RPMI7951 (cell line): ENCODE measurements around the gene CBLN1. TPM values are rescaled to one million over a fixed set of nuclear protein-coding genes. Genes with fewer than 3 reads are reported as not detected.

Experiments
- DNase-seq: peaks from one replicate; pipeline ENCODE4 v3.0.0-alpha.2; 2012; ENCODE audit warnings: low read depth
- total RNA-seq: library from RNA; depleted of rRNA; stranded (reverse); fragments of >200 nt; shearing (Covaris generic); gene quantifications from 2 replicates; pipeline ENCODE4 v1.2.3, GENCODE V29; 2014; rRNA removed

Gene CBLN1
- total RNA-seq: not detected in 2 replicates

GRCh38 chr16:49281480-49281842, at the start of gene CBLN1:
Gene CBLN1 (minus strand): TSS chr16:49281838. CDS start chr16:49281465, 373 bp downstream.
- DNase-seq: no peak

GRCh38 chr16:49330562-49331201, 49.0 kb upstream of the CBLN1 start:
- DNase-seq: no peak

GRCh38 chr16:49328325-49328724, 46.7 kb upstream of the CBLN1 start:
- DNase-seq: no peak

GRCh38 chr16:49327466-49327865, 45.8 kb upstream of the CBLN1 start:
- DNase-seq: no peak

GRCh38 chr16:49324703-49325102, 43.1 kb upstream of the CBLN1 start:
- no peak for DNase-seq

- no peak for DNase-seq
Measured at GRCh38 chr16:49315602-49316001, 34.0 kb upstream of the CBLN1 start.

GRCh38 chr16:49312389-49312985, 30.8 kb upstream of the CBLN1 start:
- DNase-seq: no peak

GRCh38 chr16:49311823-49312222, 30.2 kb upstream of the CBLN1 start:
- DNase-seq: no peak

GRCh38 chr16:49307176-49307575, 25.5 kb upstream of the CBLN1 start:
- peak; percentile 2 for DNase-seq

GRCh38 chr16:49305406-49305805, 23.8 kb upstream of the CBLN1 start:
- DNase-seq: no peak

- no peak for DNase-seq
Measured at GRCh38 chr16:49292413-49292812, 10.8 kb upstream of the CBLN1 start.

- no peak for DNase-seq
Measured at GRCh38 chr16:49287572-49287971, 5.9 kb upstream of the CBLN1 start.

GRCh38 chr16:49284962-49285361, 3.3 kb upstream of the CBLN1 start:
- no peak for DNase-seq

GRCh38 chr16:49283376-49284049, 1.9 kb upstream of the CBLN1 start:
- DNase-seq: no peak

GRCh38 chr16:49282690-49283375, 1.2 kb upstream of the CBLN1 start:
- no peak for DNase-seq

GRCh38 chr16:49281843-49282642, 405 bp upstream of the CBLN1 start:
- DNase-seq: peak; percentile 80

GRCh38 chr16:49280841-49281371, 732 bp downstream of the CBLN1 start:
- no peak for DNase-seq

- DNase-seq: peak; percentile 9
Measured at GRCh38 chr16:49280105-49280741, 1.4 kb downstream of the CBLN1 start.

- no peak for DNase-seq
Measured at GRCh38 chr16:49278944-49279725, 2.5 kb downstream of the CBLN1 start.

- no peak for DNase-seq
Measured at GRCh38 chr16:49278567-49278827, 3.1 kb downstream of the CBLN1 start.
